Endothelial cell of umbilical vein (primary cell): ENCODE data around the gene ALK. TPM values are rescaled to one million over a fixed set of nuclear protein-coding genes. Genes with fewer than 3 reads are reported as not detected.

Experiments
- BruUV-seq: library from RNA; stranded (reverse); fragments of 400-500 nt; replicated peaks from 2 replicates; lab custom pipeline; 2021; lab: Mats Ljungman, UMichigan
- CTCF ChIA-PET: fragments of 300-600, 350-600 bp; sonication (Branson Sonifier 250); formaldehyde crosslinking; loops from one replicate; lab custom pipeline; 2021; ENCODE audit warnings: antibody characterized with exemption, inconsistent platforms; lab: Charles Lee
- POLR2A ChIA-PET: fragments of 300-600, 350-600 bp; sonication (Branson Sonifier 250); formaldehyde crosslinking; loops from one replicate; lab custom pipeline; 2021; ENCODE audit warnings: antibody characterized with exemption, inconsistent platforms; lab: Charles Lee
- DNase-seq: peaks from one replicate; pipeline ENCODE4 v3.0.0-alpha.2; 2011; ENCODE audit warnings: low read depth, low spot score
- FAIRE-seq: peaks from 2 replicates; lab custom pipeline; 2011; peaks lifted over from hg19 to GRCh38; lab: Jason Lieb, UNC
- H2AFZ ChIP-seq: 2 replicates; pipeline ENCODE4 v1.6.0; 2012; ENCODE audit warnings: low read depth, low read length, control low read depth, inconsistent platforms
- H3K27ac ChIP-seq: 2 replicates; pipeline ENCODE4 v1.5.1; 2011; ENCODE audit warnings: low read depth, mild to moderate bottlenecking, control low read depth, low read length, moderate library complexity; ENCODE audit not compliant: insufficient read depth
- H3K27me3 ChIP-seq, 2 experiments: 2 replicates each; pipeline versions ENCODE4 v1.6.0 to v1.6.1; 2011; ENCODE audit warnings: low read length in 2 of 2, mixed read lengths in 1 of 2; ENCODE audit not compliant: control insufficient read depth in 2 of 2, insufficient read depth in 2 of 2
- H3K36me3 ChIP-seq, 2 experiments: 2 replicates in 1 of 2; 3 replicates in 1 of 2; pipeline ENCODE4 v1.5.1; 2011; ENCODE audit warnings: low read length in 2 of 2, mild to moderate bottlenecking in 1 of 2, moderate library complexity in 1 of 2; ENCODE audit not compliant: control insufficient read depth in 2 of 2, insufficient read depth in 2 of 2; ENCODE audit errors: extremely low read depth in 1 of 2
- H3K4me1 ChIP-seq: 3 replicates; pipeline ENCODE4 v1.5.1; 2011; ENCODE audit warnings: mild to moderate bottlenecking, low read length; ENCODE audit not compliant: control insufficient read depth, insufficient read depth; ENCODE audit errors: extremely low read depth
- H3K4me2 ChIP-seq: 2 replicates; pipeline ENCODE4 v1.6.1; 2011; ENCODE audit warnings: low read length, control low read depth, mixed read lengths; ENCODE audit not compliant: insufficient read depth
- H3K4me3 ChIP-seq, 3 experiments: fragments of 200-600 bp in 1 of 3; sonication (generic), shearing (Covaris generic) in 1 of 3; replicated peaks in 1 of 3; 2 replicates each; pipeline ENCODE4 v1.5.1; 2011 to 2016; ENCODE audit warnings: control low read depth in 3 of 3, low read length in 3 of 3, mild to moderate bottlenecking in 2 of 3, inconsistent platforms in 1 of 3, low read depth in 1 of 3, moderate library complexity in 1 of 3; ENCODE audit not compliant: insufficient read depth in 1 of 3
- H3K79me2 ChIP-seq: 2 replicates; pipeline ENCODE4 v1.6.0; 2012; ENCODE audit warnings: low read length, inconsistent platforms; ENCODE audit not compliant: control insufficient read depth, insufficient read depth
- H3K9ac ChIP-seq: replicated peaks from 2 replicates; pipeline ENCODE3; 2011; ENCODE audit warnings: low read length, control low read depth; ENCODE audit not compliant: insufficient read depth; ENCODE audit errors: extremely low read depth
- H3K9me1 ChIP-seq: replicated peaks from 3 replicates; pipeline ENCODE4 v1.6.0; 2011; ENCODE audit warnings: mild to moderate bottlenecking, low read length; ENCODE audit not compliant: control insufficient read depth, insufficient read depth; ENCODE audit errors: extremely low read depth
- H3K9me3 ChIP-seq: replicated peaks from 2 replicates; pipeline ENCODE4 v1.5.1; 2012; ENCODE audit warnings: low read length, inconsistent platforms; ENCODE audit not compliant: control insufficient read depth, insufficient read depth
- H4K20me1 ChIP-seq: replicated peaks from 2 replicates; pipeline ENCODE3; 2011; ENCODE audit warnings: mild to moderate bottlenecking, low read length; ENCODE audit not compliant: control insufficient read depth, insufficient read depth; ENCODE audit errors: extremely low read depth
- EZH2 ChIP-seq: IDR thresholded peaks from 2 replicates; pipeline ENCODE4 v1.6.1; 2012; ENCODE audit warnings: borderline replicate concordance, low read depth, mild to moderate bottlenecking, moderate library complexity, low read length, inconsistent platforms; ENCODE audit not compliant: severe bottlenecking
- FOS ChIP-seq: IDR thresholded peaks from 2 replicates; pipeline ENCODE4 v1.6.1; 2011; ENCODE audit warnings: mild to moderate bottlenecking, low read length, moderate library complexity, borderline replicate concordance; ENCODE audit not compliant: insufficient read depth
- GATA2 ChIP-seq: IDR thresholded peaks from 2 replicates; pipeline ENCODE4 v1.7.0; 2011; ENCODE audit warnings: low read depth, mild to moderate bottlenecking, moderate library complexity, mixed read lengths, low read length; ENCODE audit not compliant: insufficient read length, insufficient read depth
- JUN ChIP-seq: IDR thresholded peaks from 2 replicates; pipeline ENCODE4 v1.6.1; 2011; ENCODE audit warnings: borderline replicate concordance, low read depth; ENCODE audit not compliant: insufficient read length, insufficient read depth
- MYC ChIP-seq: IDR thresholded peaks from one replicate; pipeline ENCODE4 v1.6.1; 2011; ENCODE audit warnings: mild to moderate bottlenecking, low read depth, low read length
- POLR2A ChIP-seq: IDR thresholded peaks from 2 replicates; pipeline ENCODE4 v1.6.1; 2012; ENCODE audit warnings: low read depth, mild to moderate bottlenecking, control low read depth, low read length
- POLR2AphosphoS5 ChIP-seq: IDR thresholded peaks from 2 replicates; pipeline ENCODE4 v1.6.1; 2012; ENCODE audit warnings: low read depth, mild to moderate bottlenecking, control low read depth, low read length, moderate library complexity; ENCODE audit not compliant: insufficient read depth
- dilution Hi-C: fragments of 300-500 bp; cut with MboI; formaldehyde crosslinking; loops from one replicate; pipeline ENCODE4 v1.15.0; 2019; ENCODE audit warnings: low sequenced_read_pairs; ENCODE audit not compliant: extremely low pct_ligation_motif_present
- intact Hi-C: fragments of 100-400 bp; cut with micrococcal nuclease; formaldehyde crosslinking; loops from one replicate; pipeline ENCODE4 v1.10.0; 2022
- polyA plus RNA-seq, 4 experiments: library from polyadenylated mRNA; depleted of rRNA in 3 of 4; stranded (reverse) in 3 of 4; unstranded in 1 of 4; fragments of >200 nt; gene quantifications; 2 replicates each; pipeline versions ENCODE4 v1.2.1 to v1.2.3, GENCODE V29; 2011 to 2012; ENCODE audit warnings: missing spikeins in 1 of 4
- total RNA-seq: library from RNA; stranded (reverse); gene quantifications from 2 replicates; pipeline ENCODE4 v1.2.3, GENCODE V29; 2021
- TF ChIP-seq, protein P1 (sequence below), 2 donors: IDR thresholded peaks; 1 replicate in 1 of 2; 2 replicates in 1 of 2; pipeline ENCODE4 v1.5.1; 2011; ENCODE audit warnings: low read length in 2 of 2, mild to moderate bottlenecking in 2 of 2, moderate library complexity in 2 of 2, control low read depth in 1 of 2, inconsistent platforms in 1 of 2, low read depth in 1 of 2; ENCODE audit not compliant: insufficient read depth in 1 of 2; ENCODE audit errors: extremely low read depth in 1 of 2
- TF ChIP-seq, protein P2 (sequence below): IDR thresholded peaks from 2 replicates; pipeline ENCODE4 v1.6.1; 2011; ENCODE audit not compliant: insufficient read depth, insufficient read length

The ALK gene
- total and polyA plus RNA-seq, 2 donors (not counting 3 experiments of a cell fraction or from before 2014, with no cell fraction given): not detected

DNA sequence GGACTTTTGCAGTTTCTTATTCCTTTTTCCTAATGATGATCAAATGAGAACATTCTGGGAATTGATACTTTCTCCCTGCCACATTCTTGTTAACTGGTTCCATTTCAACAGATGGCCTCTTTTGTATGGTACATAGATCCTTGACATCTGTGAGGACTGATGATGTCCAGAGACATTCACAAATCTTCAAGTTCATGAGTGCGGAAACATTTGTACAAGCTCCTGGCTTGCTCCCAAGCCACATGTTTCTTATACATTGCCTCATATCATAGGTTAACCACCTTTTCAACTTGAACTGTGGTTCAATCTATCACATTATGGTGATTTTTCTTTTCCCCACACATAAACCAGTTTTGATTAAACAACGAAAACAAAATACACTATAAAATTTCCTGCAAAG lies 538.9 kb downstream of the ALK start:
- Histone ChIP-seq H3K9me1 (no peaks in the 10 kb centered on the region), H3K4me1 (no peaks in the 10 kb centered on the region), H3K9me3 (no peaks in the 10 kb centered on the region), H3K9ac (no peak overlapping the region), H3K36me3 (no peaks in the 10 kb centered on the region), H3K27me3 (no peaks in the 10 kb centered on the region), H2AFZ (no peak overlapping the region), H3K79me2 (no peaks in the 10 kb centered on the region), H3K27ac (no peak overlapping the region), H3K4me2 (no peak overlapping the region), H3K4me3 (no peak overlapping the region), H4K20me1 (no peaks in the 10 kb centered on the region)
- POLR2A ChIA-PET: no interaction called here
- FAIRE-seq: no peak
- TF ChIP-seq GATA2 (no peak), POLR2A (no peak), FOS (no peak), JUN (no peak), MYC (no peak), POLR2AphosphoS5 (no peak), EZH2 (no peak)
- TF ChIP-seq, protein P1, sequence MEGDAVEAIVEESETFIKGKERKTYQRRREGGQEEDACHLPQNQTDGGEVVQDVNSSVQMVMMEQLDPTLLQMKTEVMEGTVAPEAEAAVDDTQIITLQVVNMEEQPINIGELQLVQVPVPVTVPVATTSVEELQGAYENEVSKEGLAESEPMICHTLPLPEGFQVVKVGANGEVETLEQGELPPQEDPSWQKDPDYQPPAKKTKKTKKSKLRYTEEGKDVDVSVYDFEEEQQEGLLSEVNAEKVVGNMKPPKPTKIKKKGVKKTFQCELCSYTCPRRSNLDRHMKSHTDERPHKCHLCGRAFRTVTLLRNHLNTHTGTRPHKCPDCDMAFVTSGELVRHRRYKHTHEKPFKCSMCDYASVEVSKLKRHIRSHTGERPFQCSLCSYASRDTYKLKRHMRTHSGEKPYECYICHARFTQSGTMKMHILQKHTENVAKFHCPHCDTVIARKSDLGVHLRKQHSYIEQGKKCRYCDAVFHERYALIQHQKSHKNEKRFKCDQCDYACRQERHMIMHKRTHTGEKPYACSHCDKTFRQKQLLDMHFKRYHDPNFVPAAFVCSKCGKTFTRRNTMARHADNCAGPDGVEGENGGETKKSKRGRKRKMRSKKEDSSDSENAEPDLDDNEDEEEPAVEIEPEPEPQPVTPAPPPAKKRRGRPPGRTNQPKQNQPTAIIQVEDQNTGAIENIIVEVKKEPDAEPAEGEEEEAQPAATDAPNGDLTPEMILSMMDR (IDR thresholded peaks at IDR 0.05; ENCODE audit: extremely low read depth in 1 of 2, insufficient read depth in 1 of 2, low read depth in 1 of 2, low read length in 2 of 2): no peak
- TF ChIP-seq, protein P2, sequence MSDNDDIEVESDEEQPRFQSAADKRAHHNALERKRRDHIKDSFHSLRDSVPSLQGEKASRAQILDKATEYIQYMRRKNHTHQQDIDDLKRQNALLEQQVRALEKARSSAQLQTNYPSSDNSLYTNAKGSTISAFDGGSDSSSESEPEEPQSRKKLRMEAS: no peak
- dilution Hi-C loops: no loop called here
- intact Hi-C loops: no loop called here
- no TSS peak for BruUV-seq
- CTCF ChIA-PET: interaction anchor here (0.7 kb wide), 1 partner anchor 59 kb away, joined by 3 read pairs; no protein-coding TSS in a partner anchor
- DNase-seq: no peak
